NCI-H1092 treated with DMSO at 0.1 percent for 48 hours (cell line): ENCODE data around the gene NOSIP.
A peak's percentile ranks its signal among the peaks of the same experiment; 100 is the strongest.

ENCODE experiments used
- DNase-seq: peaks from one replicate; lab custom pipeline; 2025; lab: John Stamatoyannopoulos, UW

The NOSIP gene

DNA sequence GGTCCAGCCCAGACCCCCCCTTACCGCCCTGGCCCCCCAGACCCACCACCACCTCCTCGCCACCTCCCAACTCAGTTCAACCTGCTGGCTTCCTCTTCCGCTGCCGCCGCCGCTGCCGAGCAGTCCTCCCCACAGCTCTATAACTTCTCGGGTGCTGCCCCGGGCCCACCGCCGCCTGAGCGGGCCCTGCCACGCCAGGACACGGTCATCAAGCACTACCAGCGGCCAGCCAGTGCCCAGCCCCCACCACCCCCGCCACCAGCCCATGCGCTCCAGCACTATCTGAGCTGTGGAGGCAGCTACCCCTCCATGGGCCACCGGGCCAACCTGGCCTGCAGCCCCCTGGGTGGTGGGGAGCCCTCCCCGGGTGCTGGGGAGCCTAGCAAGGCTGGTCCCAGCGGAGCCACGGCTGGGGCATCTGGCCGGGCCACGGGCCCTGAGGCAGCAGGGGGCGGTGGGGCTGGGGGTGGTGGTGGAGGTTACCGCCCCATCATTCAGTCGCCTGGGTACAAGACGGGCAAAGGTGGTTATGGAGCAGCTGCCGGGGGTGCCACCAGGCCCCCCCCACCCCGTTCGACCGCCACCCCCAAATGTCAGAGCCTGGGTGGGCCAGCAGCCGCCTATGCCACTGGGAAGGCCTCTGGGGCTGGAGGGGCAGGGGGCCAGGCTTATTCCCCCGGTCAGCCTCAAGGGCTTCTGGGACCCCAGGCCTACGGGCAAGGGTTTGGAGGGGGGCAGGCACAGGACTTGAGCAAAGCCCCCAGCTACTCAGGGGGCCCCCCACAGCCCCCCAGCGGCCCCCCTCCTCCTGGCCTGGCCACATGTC, 14.8 kb upstream of the NOSIP start:
- no peak for DNase-seq

DNA sequence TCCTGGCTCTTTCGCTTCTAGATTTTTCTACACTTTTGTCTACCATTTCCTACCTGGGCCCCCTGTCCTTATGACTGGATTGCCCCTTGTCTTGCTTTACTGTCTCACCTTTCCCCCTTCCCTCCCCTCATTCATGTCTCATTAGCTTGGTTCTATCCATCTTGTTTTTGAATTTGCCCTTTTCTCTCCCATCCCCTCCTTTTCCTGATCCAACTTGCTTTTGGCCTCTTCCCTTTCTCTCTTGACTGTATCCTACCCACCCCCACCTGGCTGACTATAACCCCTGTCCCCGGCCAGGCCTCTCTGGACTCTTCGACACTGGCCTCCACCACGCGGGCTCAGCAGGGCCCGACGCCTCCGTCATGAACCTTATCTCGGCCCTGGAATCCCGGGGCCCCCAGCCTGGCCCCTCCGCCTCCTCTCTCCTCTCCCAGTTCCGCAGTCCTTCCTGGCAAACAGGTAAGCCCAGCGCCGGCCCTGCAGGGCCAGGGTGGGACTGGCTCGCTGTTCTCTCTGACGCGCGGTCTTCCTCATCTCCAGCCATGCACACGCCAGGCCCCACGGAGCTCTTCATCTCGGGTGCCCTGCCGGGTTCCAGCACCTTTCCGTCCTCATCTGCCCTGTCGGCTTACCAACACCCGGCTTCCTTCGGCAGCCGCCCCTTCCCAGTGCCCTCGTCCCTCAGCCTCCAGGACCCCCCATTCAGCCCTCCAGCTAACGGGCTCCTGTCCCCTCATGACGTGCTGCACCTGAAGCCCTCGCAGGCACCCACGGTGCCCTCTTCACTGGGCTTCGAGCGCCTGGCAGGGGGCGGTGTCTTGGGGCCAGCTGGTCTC, 14.0 kb upstream of the NOSIP start:
- no peak for DNase-seq

DNA sequence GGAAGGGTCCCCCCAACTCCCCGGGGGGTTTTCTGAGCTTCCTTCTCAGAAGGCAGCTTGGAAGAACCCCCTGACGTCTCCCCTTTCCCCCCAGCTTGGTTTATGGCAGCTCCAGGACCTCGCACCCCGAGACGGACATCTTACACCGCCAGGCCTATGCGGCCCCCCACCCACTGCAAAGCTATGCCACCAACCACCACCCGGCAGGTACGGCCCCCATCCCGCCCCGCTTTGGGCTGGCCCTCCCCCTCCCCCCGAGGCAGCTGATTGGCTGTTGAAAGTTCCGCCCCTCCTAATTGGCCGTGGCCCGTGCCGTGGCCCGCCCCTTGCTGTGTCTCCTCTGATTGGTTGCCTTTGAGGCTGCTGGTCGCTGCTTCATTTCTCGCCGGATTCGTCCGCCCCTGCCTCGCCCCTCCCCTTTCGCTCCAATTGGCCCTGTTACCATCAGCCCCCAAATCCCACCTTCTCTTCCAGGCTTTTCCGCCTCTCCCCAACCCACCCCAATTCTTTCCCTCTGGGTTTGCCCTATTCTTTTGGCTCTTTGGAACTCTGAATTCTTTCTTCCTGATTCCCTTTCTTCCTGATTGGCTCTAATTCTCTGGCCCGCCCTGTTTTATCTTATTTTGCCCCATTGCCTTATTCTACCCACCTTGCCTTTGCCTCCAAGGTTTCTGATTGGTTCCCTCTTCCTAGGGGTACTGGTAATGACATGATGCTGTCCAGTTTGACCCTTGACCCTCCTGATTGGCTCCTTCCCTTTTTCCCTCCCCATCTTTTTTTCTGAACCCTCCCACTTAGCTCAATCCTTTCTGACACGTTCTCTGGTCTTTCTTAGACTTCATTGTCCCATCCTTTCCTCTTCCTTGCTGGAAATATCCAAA, 13.1 kb upstream of the NOSIP start:
- DNase-seq: peak; percentile 48

DNA sequence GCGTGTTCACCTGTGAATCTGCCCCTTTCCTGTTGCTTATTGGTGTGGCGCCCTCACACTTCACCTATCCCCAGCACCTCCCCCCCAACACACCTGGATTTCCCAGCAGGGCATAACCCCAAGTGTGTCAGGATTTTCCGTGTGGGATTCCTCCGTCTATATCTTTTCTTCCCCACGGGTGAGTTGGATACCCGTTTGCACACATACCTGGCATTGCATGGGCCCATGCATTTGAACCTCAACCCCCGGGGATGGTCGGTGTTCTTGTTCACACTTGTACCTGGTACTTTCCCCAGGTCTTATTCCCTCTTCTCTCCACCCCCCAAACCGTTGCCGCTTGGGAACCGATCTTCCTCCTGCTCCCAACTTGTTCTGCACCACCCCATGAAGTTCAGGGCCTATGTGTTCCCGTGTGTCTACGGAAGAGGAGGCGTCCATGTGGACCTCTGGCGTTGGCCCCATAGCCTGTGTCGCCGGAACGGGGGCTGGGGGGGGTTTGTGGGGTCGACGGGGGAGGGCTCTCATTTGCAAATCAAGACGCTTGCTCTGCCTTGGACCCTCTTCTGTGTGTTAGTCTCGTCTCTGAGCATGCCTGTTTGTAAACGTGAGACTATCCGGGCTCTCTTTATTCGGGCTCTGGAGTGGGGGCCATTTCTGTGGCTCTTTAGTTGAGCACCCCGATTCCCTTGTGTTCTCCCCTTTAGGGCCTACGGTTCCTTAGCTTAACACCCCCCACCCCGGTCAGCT, 12.3 kb upstream of the NOSIP start:
- DNase-seq: no peak

DNA sequence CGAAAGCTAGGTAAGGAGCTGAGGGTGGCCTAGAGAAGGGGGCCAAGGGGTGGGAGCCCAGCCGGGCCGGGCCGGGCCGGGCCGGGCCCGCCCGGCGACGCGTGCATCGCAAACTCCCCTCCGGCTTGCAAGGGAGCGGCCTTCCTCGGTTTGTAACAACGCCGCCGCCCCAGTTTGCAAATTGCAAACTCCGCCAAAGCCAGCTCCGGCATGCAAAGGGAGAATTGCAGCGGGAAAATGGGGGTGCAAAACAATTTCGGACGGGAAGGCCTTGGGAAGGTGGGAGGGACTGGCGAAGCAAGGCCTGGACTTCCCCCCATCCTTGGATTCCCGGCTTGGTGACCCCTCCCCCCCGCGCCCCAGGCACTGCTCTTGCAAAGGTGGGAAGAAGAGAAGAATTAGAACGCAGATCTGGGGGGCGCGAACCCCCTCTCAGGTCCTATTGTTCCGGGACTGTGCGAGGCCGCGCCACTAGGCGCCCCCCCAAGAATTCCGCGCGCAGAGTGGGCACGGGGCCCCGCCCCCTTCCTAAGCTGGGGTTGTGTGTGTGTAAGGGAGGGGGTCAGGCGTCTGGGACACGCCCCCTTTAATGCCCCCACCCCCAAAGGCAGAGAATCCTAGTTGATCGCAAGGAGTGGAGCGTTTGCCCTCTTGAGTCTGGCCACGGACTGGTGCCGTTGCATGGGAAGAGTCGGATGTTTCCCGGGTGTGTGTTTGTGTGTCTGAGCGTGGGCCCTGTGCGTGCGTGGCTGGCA, 11.6 kb upstream of the NOSIP start:
- peak; percentile 20 for DNase-seq

DNA sequence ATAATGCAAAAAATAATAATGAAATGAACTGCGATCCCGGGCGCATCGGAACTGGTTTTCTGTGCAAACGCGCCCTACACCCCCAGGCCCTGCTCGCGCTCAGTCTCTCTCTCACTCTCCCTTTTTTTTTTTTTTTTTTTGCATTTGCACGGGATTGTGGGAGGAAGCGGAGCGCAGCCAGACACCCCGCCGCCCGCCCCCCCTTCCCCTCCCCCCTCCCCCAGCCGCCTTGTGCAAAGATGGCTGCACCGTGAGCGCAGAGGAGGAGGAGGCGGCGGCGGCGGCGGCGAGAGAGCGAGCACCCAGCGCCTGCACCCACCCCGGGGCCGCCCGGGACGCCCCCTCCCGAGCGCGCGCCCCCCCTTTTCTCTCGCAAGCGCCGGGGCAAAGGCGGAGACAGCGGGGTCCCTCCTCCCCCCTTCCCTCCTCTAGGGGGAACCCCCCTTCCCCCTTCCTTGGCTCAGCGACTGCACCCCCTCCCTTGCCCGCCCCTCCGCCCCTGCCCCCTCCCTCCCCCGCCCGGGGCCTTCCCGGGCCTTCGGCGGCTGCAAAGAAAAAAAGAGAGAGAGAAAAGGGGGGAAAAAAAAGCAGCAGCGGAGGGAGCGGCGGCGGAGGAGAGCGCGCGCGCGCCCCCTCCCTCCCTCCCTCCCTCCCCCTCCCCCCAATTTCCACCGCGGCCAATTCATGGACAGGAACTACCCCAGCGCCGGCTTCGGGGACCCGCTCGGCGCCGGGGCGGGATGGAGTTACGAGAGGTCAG, 10.8 kb upstream of the NOSIP start, which contains the start of gene PRR12:
TSS of gene PRR12 (plus strand) at position 212 of the 760 bp plus-strand sequence. CDS start at position 685, 473 bp downstream.
- DNase-seq: peak; percentile 61

DNA sequence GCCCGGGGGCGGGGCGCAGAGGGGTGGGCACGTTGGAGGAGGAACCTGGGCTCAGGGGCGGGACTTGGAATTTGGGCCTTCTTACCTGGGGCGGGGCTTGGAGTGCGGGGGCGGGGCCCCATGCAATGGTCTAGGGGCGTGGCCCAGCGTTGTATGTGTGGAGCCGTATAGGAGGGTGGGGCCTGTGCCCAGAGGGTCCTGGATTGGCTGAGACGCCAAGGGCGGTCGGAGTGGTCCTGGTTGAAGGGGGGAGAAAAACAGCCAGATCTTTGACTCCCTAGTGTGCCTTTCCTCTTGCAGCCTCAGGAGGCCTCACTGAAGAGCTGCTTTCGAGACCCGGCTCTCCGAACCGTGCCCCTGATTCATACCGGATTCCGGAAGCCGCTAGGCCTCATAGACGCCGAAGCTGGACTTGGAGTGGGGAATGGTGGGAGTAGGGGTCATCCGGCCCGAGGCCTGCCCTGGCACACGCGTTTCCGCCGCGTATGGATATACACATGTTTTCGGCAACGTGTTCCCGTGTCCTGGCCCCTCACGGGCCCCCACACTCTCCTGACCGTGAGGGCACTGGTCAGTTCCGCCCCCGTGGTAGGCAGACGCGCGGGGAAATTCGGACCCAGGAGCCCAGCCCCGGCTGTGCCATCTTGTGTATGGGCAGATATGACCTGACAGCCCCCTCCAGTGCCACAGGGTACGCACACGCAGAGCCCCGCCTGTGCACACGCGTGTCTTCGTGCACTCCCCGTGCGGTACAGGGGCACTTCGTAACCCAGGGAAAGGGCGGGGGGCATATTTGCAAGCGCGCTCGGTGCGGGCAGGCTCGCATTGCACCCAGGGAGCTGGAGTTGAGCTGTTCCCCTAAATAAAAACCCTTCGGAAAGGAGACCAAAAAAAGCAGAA, 10.0 kb upstream of the NOSIP start:
- peak; percentile 86 for DNase-seq

DNA sequence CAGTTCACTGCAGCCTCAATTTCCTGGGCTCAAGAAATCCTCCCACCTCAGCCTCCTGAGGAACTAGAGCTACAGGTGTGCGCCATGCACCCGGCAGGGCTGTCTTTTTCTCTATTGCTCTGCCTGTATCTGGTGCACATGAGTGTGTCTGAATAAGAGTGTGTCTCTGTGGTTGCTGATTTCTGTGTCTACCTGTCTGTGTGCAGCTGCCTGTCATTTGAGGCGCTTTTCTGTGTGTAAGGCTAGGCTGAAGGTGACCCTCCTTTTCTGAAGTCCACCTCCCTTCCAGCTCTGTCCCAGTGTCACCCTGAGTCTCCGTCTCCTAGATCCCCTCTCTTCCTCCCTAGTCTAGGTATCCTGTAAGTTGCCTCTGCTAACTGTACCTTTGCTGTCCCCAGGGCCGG, 9.1 kb upstream of the NOSIP start:
- DNase-seq: peak; percentile 44

DNA sequence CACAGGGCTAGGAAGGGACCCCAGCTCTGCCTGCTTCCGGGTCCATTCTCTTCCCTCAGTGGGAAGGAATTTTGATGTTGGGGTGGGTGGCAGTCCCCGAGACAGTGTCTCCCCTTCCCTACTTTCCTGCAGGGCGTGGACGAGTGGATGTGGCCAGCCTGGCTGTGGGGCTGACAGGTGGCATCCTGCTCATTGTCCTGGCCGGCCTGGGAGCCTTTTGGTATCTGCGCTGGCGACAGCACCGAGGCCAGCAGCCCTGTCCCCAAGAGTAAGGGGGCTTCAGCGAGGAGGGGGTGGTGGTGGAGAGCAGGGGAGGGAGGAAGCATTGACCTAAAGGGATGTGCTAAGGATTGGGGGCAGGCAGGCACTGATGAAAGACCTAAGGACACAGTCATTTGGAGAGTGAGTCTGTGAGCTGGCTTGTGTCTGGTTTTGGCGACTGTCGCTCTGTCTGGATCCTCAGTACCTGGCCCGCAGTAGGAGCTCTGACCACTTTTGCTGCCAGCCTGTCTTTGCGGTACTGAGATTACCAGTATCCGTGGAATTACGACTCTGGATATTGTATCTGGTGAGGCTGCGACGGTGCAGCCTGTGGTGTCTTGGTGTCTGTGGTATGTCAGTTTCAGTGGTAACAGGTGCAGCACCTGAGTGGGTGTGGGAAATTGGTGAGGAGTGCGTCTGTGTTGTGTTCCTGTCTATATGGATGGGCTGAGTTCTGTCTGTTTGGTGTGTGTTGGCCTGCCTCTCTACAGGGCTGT, 8.2 kb upstream of the NOSIP start:
- no peak for DNase-seq

DNA sequence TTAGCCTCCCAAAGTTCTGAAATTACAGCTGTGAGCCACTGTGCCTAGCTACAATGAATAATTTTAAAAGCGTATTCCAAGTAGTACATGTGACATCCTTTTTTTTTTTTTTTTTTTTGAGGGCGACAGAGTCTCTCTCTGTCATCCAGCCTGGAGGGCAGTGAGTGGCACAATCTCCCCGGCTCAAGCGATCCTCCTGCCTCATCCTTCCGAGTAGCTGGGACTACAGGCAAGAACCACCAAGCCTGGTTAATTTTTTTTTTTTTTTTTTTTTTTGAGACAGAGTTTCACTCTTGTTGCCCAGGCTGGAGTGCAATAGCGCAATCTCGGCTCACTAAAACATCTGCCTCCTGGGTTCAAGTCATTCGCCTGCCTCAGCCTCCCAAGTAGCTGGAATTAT, 6.9 kb upstream of the NOSIP start:
- DNase-seq: no peak

DNA sequence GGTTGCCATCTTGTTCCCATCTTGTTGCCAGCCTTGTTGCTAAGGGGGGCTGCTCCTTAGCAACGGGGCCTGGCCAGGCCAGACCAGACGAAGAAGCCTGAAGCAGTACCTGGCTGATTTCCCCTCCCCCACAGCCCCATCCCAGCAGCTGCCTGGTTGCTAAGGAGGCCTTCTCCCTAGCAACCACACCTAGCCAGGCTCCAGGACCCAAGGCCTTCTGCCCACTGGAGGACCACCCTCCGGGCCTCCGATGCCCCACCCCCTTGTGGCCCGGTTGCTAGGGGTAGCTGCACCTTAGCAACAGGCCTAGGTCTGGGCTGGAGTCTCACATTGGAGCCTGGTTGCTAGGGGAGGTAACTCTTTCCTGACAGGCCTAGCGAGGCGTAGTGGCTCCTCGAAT, 4.7 kb upstream of the NOSIP start:
- DNase-seq: peak; percentile 9

DNA sequence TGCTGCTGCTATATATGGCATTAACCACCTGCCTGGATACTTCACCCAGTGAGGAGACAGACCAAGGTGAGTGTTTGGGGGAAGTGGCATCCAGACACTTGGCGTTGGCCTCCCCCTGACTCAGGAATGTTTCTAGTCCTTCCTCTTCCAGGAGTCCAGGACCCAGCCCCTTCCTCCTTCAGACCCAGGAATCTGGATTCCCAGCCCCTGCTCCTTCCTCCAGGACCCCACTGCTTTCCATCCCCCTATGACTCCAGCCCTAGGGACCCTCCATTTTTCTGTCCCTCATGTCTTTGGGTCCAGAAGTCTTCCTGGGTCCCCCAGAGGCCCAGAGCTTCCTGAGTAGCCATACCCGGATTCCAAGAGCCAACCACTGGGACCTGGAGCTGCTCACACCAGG, 2.9 kb upstream of the NOSIP start:
- no peak for DNase-seq

DNA sequence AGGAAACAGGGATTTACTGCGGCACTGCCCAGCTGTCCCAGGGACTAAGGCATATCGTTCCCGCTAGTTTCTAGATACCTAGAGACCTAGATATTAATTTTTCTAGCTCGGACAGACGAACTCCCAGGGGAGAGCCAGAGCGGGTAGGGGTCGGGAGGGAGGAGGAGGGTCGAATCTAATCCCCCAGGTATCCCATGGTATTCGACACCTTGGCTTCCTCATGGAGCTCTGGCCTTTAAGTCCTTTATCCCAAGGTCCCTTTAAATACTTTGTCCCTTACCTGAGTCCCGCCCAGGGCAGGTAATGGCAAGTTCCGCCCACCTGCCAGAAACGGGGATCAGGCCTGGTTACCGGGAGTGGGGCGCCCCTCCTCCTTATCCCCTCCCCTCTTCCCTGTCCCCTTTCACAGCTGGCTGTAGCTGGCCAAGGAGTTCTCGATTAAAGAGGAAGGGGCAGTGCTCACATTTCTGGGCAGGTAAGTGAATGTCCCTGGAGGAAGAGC, 702 bp upstream of the NOSIP start, which contains the start of gene PRRG2:
TSS of gene PRRG2 (plus strand) at position 310 of the 502 bp plus-strand sequence. CDS start 1,904 bp downstream, outside the sequence.
- no peak for DNase-seq

DNA sequence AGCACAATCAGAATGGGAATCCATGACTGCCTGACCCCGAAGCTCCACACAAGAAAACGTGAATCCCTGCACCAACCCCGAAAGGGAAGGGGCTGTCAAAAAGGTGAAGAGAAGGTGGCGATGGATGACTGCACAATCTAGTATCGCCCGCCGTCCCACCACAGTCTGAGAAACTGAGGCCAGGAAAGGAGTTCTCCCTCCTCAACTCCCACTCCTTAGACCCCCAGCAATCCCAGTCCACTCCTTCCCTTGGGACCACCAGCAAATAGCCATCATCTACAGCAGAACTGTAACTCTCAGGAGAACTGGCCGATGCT, 451 bp downstream of the NOSIP start:
- no peak for DNase-seq

DNA sequence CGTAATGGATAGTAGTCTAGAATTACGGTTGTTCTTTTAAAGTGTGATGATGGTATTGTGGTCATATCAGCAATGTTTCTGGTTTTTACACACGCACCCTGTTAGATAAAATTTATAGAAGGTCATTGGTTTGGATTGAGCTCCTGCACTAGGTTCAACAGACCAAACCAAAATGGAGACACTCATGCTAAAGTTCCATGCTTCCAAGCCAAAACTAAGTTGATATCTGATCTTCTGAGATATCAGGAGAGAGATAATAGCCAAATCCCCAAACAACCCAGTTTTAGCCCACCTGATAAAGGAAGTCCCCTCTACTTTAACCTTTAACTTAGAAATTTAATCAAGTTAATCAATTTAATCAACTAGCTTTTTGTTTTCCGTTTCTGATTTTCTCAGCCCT, 1.2 kb downstream of the NOSIP start:
- DNase-seq: no peak

DNA sequence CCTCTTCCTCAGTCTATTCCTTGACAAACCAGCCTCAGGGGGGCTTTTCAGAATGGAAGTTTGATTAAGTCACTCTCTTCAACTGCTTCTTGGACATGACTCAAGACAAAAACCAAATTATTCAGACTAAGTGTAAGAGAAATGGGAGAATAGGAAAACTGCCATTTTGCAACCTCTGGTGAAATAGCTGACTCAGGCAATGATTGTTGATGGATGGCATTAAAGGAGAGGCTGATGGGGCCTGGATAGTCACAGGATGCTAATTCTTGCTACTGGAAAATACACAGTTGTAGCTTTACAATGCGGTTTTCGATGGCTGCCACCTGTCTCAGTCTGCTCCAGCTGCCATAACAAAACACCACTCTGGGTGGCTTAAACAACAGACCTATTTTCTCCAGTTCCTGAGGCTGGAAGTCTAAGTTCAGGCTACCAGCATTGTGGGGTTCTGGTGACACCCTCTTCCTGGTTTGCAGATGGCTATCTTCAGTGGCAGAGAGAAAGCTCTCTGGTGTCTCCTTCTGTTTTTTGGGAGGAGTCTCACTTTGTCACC, 6.1 kb downstream of the NOSIP start:
- no peak for DNase-seq

DNA sequence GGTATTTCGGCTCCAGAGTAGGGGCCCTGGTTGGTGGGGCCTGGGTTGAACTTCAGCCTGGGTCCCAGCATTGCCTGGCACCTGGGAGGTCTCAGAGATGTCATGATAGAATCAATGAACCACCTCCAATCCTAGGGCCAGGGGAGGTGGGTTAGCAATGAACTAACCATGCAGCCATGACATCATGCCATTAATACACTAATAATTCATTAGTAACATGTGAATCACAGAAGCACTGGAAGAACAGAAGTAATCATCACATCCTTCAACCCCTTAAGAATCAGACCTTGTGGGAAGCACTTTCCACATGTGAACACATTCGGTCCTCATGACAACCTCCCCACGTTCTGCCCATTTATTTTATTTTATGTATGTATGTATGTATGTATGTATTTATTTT, 6.9 kb downstream of the NOSIP start:
- no peak for DNase-seq

DNA sequence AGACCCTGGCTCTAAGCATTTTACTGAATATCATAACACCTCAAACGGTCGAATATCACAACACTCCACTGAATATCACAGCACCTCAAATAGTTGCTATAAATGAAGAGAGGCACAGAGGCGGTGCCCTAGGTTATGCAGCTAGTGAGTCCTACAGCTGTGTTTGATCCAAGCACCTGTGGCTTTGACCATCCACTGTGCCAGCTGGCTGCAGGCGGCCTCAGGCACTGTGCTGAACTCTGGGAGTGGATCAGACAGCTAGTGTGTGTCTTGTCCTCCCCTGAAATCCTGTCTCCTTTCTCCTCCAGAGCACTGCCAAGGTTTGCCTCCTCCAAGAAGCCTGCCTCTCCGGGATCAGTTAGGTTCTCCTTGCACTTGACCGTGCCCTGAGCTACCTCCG, 7.3 kb downstream of the NOSIP start:
- DNase-seq: no peak
